ENCODE measurements around the gene BTBD2. TPM values are rescaled to one million over a fixed set of nuclear protein-coding genes. Genes with fewer than 3 reads are reported as not detected.

Gene BTBD2
- total RNA-seq, 1 experiment from 2014 or later: 110 TPM

DNA sequence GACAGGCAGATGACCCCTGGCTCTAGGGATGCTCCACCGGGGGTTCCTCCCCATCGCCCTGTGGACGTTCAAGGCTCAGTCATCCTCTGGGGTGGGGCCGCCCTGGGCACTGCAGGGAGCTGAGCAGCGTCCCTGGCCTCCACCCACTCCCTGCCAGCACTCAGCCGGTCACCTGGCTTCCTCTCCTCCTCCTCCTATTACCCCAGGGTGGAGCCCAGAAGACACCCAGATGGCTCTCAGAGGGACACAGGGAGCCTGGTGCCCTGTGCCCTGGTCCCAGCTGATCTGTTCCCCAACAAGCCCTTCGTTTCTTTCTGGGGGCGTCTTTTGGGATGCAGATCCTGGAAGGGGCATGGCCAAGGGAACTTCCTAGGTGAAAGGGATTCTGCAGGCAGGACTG, 39.2 kb upstream of the BTBD2 start:
- Histone ChIP-seq H3K14ac (ENCODE audit: insufficient read depth, low read length) (no peak overlapping the region), H2BK20ac (ENCODE audit: low read depth, low read length, poor library complexity, severe bottlenecking) (no peak overlapping the region), H2BK15ac (ENCODE audit: low read depth, low read length) (no peak overlapping the region), H3K4ac (ENCODE audit: low read depth, low read length) (no peak overlapping the region), H3K79me1 (ENCODE audit: insufficient read depth, low read depth, low read length, poor library complexity, severe bottlenecking) (no peaks in the 10 kb centered on the region), H3K4me1 (ENCODE audit: insufficient read depth, low read length) (no peaks in the 10 kb centered on the region), H3K27ac (ENCODE audit: insufficient read length, low read depth, low read length) (no peak overlapping the region), H4K20me1 (ENCODE audit: control insufficient read depth, insufficient read depth, insufficient read length) (no peaks in the 10 kb centered on the region), H2AK5ac (ENCODE audit: insufficient read length, low read length) (no peak overlapping the region), H2BK5ac (ENCODE audit: insufficient read length, low read length) (no peak overlapping the region), H3K56ac (ENCODE audit: insufficient read length, low read depth, low read length) (no peak overlapping the region), H3K9me3 (ENCODE audit: control insufficient read depth, low read depth, low read length) (no peaks in the 10 kb centered on the region), H3K79me2 (ENCODE audit: insufficient read depth, low read length) (peaks cover 3% of the 10 kb centered on the region; the same call in 1 of the 2 replicates), H4K8ac (replicated peaks; ENCODE audit: insufficient read length, low read depth, low read length) (no peak overlapping the region), H3K27me3 (ENCODE audit: insufficient read depth, low read length) (no peaks in the 10 kb centered on the region), H4K5ac (ENCODE audit: insufficient read length, low read depth, low read length) (no peak overlapping the region), H3K9ac (ENCODE audit: extremely low read depth, insufficient read length, low read length) (no peak overlapping the region), H3K23ac (ENCODE audit: insufficient read length, low read depth, low read length) (no peak overlapping the region), H3K4me2 (ENCODE audit: insufficient read depth, insufficient read length, low read length) (no peak overlapping the region), H4K91ac (ENCODE audit: insufficient read length, low read depth, low read length) (no peak overlapping the region), H3T11ph (ENCODE audit: low read length) (no peak overlapping the region), H2BK120ac (ENCODE audit: low read depth, low read length, poor library complexity, severe bottlenecking) (no peak overlapping the region), H3K23me2 (ENCODE audit: insufficient read length, low read depth, low read length, poor library complexity, severe bottlenecking) (peaks cover 8% of the 10 kb centered on the region), H2AFZ (ENCODE audit: low read length) (no peak overlapping the region), H3K18ac (ENCODE audit: insufficient read length, low read depth, low read length) (no peak overlapping the region), H2BK12ac (ENCODE audit: insufficient read length, low read depth, low read length) (no peak overlapping the region)
- TF ChIP-seq, protein P1, sequence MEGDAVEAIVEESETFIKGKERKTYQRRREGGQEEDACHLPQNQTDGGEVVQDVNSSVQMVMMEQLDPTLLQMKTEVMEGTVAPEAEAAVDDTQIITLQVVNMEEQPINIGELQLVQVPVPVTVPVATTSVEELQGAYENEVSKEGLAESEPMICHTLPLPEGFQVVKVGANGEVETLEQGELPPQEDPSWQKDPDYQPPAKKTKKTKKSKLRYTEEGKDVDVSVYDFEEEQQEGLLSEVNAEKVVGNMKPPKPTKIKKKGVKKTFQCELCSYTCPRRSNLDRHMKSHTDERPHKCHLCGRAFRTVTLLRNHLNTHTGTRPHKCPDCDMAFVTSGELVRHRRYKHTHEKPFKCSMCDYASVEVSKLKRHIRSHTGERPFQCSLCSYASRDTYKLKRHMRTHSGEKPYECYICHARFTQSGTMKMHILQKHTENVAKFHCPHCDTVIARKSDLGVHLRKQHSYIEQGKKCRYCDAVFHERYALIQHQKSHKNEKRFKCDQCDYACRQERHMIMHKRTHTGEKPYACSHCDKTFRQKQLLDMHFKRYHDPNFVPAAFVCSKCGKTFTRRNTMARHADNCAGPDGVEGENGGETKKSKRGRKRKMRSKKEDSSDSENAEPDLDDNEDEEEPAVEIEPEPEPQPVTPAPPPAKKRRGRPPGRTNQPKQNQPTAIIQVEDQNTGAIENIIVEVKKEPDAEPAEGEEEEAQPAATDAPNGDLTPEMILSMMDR (conservative IDR thresholded peaks at IDR 0.05): no peak
- WGBS (ENCODE audit: extremely low coverage, insufficient read length, low lambda C conversion rate): no CpG with 5 or more reads among the region's 8 CpGs
- Mint-ChIP-seq H3K4me1 (peaks cover 8 to 26% of the 10 kb centered on the region in 2 experiments; a peak in 3 of 4 replicates), H3K36me3 (ENCODE audit: insufficient read depth in 1 of 3, low read depth in 3 of 3) (no peaks in the 10 kb centered on the region), H3K27ac (peak overlapping the region in 1 of 3 experiments; percentile 64; a peak in 1 of 7 replicates), H3K27me3 (ENCODE audit: low read depth) (no peaks in the 10 kb centered on the region), H3K9me3 (no peaks in the 10 kb centered on the region), H3K4me3 (no peak overlapping the region; a peak in 1 of 5 replicates)
- DNase-seq: peak; percentile 22
